GM23338 (cell line): Measurements from ENCODE around the gene CLCN4.

Source experiments
- CREB1 ChIP-seq: fragments of 250-450 bp; sonication (Bioruptor Pico); IDR thresholded peaks from 2 replicates; pipeline ENCODE4 v1.5.0; 2020; ENCODE audit warnings: low read depth, mild to moderate bottlenecking, moderate library complexity
- EZH2 ChIP-seq: fragments of 200-600 bp; sonication (generic); IDR thresholded peaks from one replicate; pipeline ENCODE4 v1.8.0; 2017; ENCODE audit warnings: antibody characterized with exemption, mild to moderate bottlenecking, low read depth; ENCODE audit not compliant: unreplicated experiment
- EZH2phosphoT487 ChIP-seq: fragments of 200-600 bp; sonication (generic); IDR thresholded peaks from one replicate; pipeline ENCODE4 v1.8.1; 2018; ENCODE audit warnings: antibody characterized with exemption; ENCODE audit not compliant: unreplicated experiment
- JUNB ChIP-seq: IDR thresholded peaks from one replicate; pipeline ENCODE4 v1.6.1; 2016; ENCODE audit warnings: antibody characterized with exemption; ENCODE audit not compliant: unreplicated experiment
- NANOG ChIP-seq: IDR thresholded peaks from 2 replicates; pipeline ENCODE4 v1.6.1; 2016; ENCODE audit warnings: antibody characterized with exemption, borderline replicate concordance
- POLR2AphosphoS5 ChIP-seq: IDR thresholded peaks from 2 replicates; pipeline ENCODE4 v1.6.1; 2016; ENCODE audit warnings: antibody characterized with exemption, low read depth
- ZNF331 ChIP-seq: fragments of 250-450 bp; sonication (Bioruptor Pico); IDR thresholded peaks from 2 replicates; pipeline ENCODE4 v1.5.0; 2020; ENCODE audit warnings: low read depth, mild to moderate bottlenecking, moderate library complexity
- TF ChIP-seq, protein P1 (sequence below), 2 experiments: fragments of 200-600 bp in 1 of 2; sonication (generic) in 1 of 2; conservative IDR thresholded peaks; 2 replicates each; pipeline versions ENCODE4 v1.5.1 to v1.6.1; 2016 to 2017; ENCODE audit warnings: antibody characterized with exemption in 2 of 2, low read depth in 2 of 2, mild to moderate bottlenecking in 2 of 2, moderate library complexity in 1 of 2
- TF ChIP-seq, protein P2 (sequence below): IDR thresholded peaks from one replicate; pipeline ENCODE4 v1.6.1; 2018; ENCODE audit warnings: antibody characterized with exemption; ENCODE audit not compliant: unreplicated experiment

GRCh38 chrX:10230222-10230621, 73.4 kb downstream of the CLCN4 start:
- TF ChIP-seq EZH2 (no peak), POLR2AphosphoS5 (no peak), EZH2phosphoT487 (no peak), CREB1 (CRISPR knock-in tag) (no peak), NANOG (no peak), ZNF331 (CRISPR knock-in tag) (no peak), JUNB (no peak)
- TF ChIP-seq, protein P1, sequence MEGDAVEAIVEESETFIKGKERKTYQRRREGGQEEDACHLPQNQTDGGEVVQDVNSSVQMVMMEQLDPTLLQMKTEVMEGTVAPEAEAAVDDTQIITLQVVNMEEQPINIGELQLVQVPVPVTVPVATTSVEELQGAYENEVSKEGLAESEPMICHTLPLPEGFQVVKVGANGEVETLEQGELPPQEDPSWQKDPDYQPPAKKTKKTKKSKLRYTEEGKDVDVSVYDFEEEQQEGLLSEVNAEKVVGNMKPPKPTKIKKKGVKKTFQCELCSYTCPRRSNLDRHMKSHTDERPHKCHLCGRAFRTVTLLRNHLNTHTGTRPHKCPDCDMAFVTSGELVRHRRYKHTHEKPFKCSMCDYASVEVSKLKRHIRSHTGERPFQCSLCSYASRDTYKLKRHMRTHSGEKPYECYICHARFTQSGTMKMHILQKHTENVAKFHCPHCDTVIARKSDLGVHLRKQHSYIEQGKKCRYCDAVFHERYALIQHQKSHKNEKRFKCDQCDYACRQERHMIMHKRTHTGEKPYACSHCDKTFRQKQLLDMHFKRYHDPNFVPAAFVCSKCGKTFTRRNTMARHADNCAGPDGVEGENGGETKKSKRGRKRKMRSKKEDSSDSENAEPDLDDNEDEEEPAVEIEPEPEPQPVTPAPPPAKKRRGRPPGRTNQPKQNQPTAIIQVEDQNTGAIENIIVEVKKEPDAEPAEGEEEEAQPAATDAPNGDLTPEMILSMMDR (conservative IDR thresholded peaks at IDR 0.05; ENCODE audit: low read depth in 2 of 2) = no peak
- TF ChIP-seq, protein P2, sequence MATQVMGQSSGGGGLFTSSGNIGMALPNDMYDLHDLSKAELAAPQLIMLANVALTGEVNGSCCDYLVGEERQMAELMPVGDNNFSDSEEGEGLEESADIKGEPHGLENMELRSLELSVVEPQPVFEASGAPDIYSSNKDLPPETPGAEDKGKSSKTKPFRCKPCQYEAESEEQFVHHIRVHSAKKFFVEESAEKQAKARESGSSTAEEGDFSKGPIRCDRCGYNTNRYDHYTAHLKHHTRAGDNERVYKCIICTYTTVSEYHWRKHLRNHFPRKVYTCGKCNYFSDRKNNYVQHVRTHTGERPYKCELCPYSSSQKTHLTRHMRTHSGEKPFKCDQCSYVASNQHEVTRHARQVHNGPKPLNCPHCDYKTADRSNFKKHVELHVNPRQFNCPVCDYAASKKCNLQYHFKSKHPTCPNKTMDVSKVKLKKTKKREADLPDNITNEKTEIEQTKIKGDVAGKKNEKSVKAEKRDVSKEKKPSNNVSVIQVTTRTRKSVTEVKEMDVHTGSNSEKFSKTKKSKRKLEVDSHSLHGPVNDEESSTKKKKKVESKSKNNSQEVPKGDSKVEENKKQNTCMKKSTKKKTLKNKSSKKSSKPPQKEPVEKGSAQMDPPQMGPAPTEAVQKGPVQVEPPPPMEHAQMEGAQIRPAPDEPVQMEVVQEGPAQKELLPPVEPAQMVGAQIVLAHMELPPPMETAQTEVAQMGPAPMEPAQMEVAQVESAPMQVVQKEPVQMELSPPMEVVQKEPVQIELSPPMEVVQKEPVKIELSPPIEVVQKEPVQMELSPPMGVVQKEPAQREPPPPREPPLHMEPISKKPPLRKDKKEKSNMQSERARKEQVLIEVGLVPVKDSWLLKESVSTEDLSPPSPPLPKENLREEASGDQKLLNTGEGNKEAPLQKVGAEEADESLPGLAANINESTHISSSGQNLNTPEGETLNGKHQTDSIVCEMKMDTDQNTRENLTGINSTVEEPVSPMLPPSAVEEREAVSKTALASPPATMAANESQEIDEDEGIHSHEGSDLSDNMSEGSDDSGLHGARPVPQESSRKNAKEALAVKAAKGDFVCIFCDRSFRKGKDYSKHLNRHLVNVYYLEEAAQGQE = no peak
